NCI-H524 treated with DMSO at 0.1 percent for 48 hours (cell line): ENCODE data around the gene PTH1R.

Experiments
- DNase-seq: peaks from one replicate; lab custom pipeline; 2025; lab: John Stamatoyannopoulos, UW

The PTH1R gene

DNA sequence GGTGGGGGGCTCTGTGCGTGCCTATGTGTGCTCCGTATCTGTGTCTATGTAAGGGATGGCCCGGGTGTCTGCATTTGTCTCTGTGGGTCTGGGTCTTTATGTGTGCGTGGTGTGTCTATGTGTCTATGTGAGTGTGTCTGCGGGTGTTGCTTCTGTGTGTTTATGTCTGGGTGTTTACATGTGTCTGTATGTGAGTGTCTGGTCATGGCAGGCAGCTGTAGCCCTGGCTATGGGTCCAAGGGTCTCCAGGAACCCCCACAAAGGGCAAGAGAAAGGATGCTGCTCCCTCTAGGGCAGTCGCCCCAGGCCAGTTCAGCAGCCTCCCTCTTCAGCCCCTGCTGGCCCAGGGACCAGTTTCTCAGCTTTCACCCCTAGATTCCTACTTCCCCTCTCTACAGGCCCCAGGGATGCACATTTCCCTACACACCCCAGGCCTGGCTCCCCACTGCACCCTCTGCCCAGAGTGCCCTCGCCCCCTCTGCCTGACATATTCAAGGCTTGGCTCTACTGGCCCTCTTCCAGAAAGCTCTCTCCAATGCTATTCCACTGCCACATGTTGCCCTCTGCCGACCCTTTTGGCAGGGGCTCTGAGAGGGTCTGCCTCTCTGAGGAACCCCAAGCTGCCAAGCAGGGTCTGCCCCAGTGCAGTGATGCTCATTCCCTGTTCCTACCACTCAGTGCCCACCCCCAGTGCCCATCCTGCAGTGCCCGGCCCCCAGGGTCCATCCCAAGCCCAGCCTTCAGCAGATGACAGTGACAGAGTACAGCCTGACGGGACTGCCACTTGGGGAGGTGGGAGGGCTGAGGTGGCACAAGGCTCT, 13.2 kb upstream of the PTH1R start:
- DNase-seq: no peak

GRCh38 chr3:46865031-46865507, 12.5 kb upstream of the PTH1R start:
- DNase-seq: no peak

- DNase-seq: no peak
Observed at GRCh38 chr3:46865546-46865945, 12.0 kb upstream of the PTH1R start.

GRCh38 chr3:46866032-46866595, 11.4 kb upstream of the PTH1R start:
- DNase-seq: no peak

GRCh38 chr3:46866720-46867549, 10.6 kb upstream of the PTH1R start:
- no peak for DNase-seq

DNA sequence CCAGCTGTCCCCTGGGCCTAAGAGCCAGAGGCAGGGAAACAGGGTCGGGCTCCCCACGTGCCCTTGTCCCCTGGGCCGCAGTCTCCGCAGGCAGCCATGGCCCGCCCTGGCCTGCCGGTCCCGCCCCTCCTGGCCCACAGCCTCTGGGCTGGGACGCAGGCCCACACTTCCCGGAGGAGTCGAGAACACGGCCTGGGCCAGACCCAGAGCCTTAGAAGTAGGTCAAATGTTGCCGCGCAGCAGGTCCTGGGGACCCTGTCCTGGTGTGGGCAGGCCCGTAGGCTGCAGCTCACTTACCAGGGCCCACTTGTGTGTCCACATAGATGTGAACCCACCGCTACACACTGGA, 10.0 kb upstream of the PTH1R start:
- DNase-seq: no peak

DNA sequence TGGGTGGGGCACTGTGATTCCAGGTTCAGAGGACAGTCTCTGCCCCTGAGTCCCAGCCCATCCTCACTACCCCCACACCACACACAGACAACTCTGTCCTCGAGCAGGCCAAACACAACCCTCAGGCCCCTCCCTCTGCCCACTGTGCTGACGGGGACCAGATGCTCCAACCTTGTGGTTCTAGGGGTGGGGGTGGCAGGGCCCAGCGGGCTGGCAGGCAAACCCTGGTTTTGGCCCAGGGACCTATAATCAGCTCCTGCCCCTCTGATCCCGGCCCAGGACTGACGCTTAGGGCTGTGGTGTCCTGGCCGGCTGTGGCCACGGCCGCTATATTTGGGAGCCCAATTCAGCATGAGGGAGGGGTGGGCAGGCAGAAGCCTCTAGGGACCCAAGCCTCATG, 9.2 kb upstream of the PTH1R start:
- no peak for DNase-seq

- no peak for DNase-seq
Observed at GRCh38 chr3:46868948-46869347, 8.6 kb upstream of the PTH1R start.

- DNase-seq: no peak
Observed at GRCh38 chr3:46869440-46869839, 8.1 kb upstream of the PTH1R start.

- DNase-seq: no peak
Observed at GRCh38 chr3:46870651-46871050, 6.9 kb upstream of the PTH1R start.

- DNase-seq: no peak
Observed at GRCh38 chr3:46871222-46871621, 6.3 kb upstream of the PTH1R start.

DNA sequence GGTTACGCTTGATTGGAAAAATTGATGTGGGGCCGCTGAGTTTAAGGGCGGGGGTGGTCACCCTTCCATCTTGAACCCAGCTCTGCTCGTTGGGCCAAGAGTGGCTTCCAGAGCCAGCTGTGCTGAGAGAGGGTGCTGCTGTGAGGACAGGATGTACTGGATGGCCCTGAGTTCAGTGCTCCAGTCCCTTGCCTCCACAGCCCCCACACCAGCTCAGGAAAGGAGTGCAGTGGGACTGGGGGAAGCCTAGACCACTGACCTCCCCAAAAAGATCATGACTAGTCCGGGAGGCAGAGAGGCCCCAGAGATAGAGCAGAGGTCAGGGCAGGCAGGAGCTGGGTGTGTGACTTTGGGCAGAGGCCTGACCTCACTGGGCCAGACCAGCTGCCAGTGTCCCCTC, 4.0 kb upstream of the PTH1R start:
- DNase-seq: no peak

GRCh38 chr3:46874430-46874829, 3.1 kb upstream of the PTH1R start:
- no peak for DNase-seq

GRCh38 chr3:46875560-46875959, 2.0 kb upstream of the PTH1R start:
- DNase-seq: no peak

DNA sequence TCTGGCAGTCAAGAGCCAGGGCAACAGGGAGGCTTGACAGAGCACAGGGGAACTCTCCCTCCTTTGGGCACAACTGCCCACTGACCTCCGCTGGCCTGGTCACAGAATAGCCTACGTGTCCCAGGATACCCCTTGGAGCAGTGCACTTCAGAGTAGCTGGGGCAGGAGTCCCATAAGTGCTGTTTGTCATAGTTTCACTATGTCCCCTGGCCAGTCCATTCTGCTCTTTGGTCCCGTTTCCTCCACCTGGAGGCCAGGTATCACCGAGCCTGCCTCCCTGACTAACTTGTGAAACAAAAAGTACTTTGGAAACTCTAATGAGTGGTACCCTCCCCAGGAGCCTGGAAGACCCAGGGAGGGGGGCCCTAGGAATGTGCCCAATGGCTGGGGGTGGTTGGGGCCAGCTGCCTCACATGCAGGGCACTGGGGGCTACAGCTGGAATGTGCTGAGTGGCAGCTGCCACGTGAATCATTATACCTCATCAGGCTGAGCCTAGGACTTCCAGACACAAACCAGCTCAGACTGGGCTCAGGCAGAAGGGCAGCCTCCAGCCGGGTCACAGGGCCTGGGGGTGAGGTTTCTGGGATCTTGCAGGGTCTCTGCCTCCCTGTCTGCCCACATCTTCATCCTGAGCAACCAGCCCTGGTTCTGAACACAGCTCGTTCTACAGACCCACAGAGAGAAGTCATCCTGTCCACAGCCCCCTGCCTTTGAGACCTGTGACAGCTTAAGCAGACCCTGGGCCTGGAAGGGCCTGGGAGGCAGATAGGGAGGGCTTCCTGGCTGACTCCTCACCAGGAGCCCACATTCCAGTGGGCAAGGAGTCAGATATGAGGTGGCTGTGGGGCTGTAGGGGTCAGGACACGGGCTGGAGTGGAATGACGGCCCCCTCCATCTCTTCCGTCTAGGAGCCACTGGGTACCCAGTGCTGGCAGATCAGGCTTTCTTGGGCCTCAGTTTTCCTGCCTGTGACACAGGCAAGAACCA, 914 bp upstream of the PTH1R start:
- no peak for DNase-seq

DNA sequence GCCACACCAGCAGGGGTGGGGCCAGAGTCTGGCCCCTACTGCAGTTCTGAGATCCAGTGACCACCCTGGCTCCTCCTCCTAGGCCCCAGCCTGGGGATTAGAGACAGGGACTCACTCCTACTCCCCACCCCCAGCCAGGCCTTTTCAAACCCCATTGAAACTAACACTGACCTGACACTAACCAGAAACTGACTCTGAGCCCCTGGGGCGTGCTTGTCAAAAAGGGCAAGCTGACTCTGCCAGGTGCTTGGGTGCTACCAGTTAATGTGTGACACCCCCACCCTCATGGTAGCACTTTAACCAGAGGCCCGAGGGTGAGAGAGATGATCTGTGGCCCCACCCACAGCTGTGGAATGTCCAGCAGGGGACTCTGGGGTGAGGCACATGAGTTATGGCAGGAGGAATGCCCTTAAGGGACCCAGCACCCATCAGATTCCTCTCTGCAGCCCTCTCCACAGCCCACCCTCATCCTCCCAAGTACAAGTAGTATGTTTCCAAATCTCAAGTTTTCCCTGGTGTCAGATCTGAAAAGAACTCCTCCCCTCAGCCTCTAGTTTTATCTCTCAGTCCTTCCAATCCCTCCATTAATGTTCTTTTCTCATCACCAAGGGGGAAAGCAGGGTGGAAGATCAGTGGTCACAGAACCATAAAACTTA, 1.4 kb downstream of the PTH1R start:
- no peak for DNase-seq

DNA sequence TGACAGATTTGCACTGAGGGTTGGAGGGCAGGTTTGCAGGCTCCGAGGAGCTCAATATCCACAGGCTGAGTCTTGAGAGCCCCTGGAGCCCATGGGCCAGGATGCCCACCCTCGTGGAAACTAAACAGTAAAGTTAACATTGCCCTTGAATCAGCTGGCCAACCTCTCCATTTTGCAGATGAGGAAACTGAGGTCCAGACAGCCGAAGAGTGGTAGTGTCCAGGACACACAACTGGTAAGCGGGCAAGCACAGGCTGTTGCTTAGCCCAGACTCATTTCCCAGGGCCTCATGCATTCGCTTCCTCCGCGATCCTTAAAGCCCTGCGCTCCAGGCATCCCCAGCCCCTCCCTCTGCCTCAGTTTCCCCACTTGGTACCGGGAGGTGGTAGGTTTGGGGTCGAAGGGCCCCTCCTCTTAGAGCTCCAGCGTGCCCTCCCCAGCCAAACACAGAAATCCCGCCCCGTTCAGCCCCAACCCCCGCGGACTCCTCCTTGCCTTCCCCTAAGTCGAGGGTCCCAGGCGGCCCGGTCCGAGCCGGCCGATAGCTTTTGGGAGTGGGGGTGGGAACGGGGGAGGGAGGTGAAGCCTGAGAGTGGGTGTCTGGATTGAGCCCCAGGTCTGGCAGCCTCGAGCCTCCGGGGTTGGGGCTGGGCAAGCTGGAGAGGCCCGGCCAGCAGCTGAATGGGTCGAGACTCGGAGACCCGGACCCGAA, 3.5 kb downstream of the PTH1R start:
- DNase-seq: no peak

DNA sequence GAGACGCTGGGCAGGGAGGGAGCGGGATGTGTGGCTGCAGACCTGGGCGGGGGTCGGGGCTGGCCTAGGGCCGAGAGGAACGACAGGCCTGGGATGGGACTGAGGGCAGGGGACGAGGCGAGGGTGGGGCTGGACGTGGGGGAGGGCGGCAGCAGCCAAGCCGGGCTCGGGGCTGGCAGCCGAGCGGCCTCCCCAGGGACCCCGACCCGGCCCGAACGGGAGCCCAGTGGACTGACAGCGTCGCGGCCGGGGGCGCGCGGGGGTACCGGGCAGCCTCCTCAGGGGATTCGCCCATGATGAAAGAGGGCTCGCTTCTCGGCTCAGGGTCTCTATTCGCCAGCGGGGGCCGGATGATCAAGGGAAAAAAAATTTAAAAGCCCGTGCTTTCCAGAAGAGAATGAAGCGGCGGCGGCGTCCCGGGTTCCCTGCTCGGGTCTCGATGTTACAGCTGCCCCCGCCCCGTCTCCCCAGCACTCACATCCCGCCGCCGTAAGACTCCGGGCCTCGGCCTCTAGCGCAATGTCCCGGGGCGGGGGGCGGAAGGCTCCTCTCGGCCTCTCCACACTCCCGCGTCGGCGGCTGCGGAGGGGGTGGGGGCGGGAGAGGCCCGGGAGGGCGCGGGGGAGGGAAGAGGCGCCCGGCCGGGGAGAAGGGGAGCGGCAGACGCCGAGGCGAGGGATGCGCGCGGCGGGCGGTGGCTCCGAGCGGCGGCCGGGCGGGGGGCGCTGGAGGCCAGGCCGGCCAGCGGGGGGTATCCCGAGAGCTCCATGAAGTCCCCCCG, 4.3 kb downstream of the PTH1R start:
- DNase-seq: no peak

DNA sequence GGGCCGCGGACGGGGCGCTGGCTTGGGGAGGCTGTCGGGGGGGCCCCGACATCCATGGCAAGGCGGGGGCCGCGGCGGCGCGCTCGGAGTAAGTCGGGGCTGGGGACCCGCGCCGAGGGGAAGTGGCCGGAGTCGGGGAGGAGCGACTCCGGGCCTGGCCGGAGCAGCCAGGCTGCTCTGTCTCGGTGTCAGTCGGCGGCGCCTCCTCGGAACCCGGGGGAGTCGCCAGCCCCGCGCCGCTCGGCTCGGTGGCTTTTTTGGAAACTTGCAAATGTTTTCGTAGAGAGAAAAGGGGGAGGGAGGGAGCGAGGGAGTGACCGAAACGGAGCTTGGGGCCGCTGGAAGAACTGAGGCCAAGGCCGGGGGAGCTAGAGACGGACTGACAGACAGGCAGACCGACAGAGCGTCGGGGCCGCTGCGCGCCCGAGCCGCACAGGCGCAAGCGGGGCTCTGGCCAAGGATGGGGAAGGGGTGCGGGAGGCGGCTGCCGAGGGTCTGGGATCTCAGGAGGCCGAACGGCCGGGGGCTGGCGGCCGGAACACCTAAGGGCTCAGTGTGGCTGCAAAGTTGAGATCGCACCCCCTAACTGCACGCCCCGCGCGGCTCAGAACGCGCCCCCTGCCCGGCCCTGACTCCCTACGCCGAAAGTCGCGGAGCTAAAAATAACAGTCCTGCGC, 5.0 kb downstream of the PTH1R start:
- no peak for DNase-seq
